Calu3 (cell line): ENCODE data around the gene LUZP2. TPM values are rescaled to one million over a fixed set of nuclear protein-coding genes. Genes with fewer than 3 reads are reported as not detected.

Source experiments
- BruUV-seq: library from RNA; stranded (reverse); fragments of 400-500 nt; replicated peaks from 2 replicates; lab custom pipeline; 2021; lab: Mats Ljungman, UMichigan
- CTCF ChIA-PET: fragments of 300-600 bp; sonication (Branson Sonifier 250); formaldehyde crosslinking; loops from one replicate; lab custom pipeline; 2022; ENCODE audit warnings: antibody characterized with exemption; lab: Charles Lee
- DNase-seq: peaks from one replicate; pipeline ENCODE4 v3.0.0; 2022
- H3K27ac Mint-ChIP-seq: one replicate; pipeline ENCODE4 v1.8.0; 2022; ENCODE audit warnings: mixed read lengths; ENCODE audit not compliant: unreplicated experiment
- H3K27me3 Mint-ChIP-seq: one replicate; pipeline ENCODE4 v1.8.0; 2022; ENCODE audit warnings: mixed read lengths; ENCODE audit not compliant: unreplicated experiment
- H3K36me3 Mint-ChIP-seq: one replicate; pipeline ENCODE4 v1.8.0; 2022; ENCODE audit warnings: mild to moderate bottlenecking, moderate library complexity, mixed read lengths; ENCODE audit not compliant: insufficient read depth, unreplicated experiment
- H3K4me1 Mint-ChIP-seq: one replicate; pipeline ENCODE4 v1.8.0; 2022; ENCODE audit warnings: mild to moderate bottlenecking, low read depth, mixed read lengths; ENCODE audit not compliant: unreplicated experiment
- H3K4me3 Mint-ChIP-seq: one replicate; pipeline ENCODE4 v1.8.0; 2022; ENCODE audit warnings: mild to moderate bottlenecking, low read depth, moderate library complexity, mixed read lengths; ENCODE audit not compliant: unreplicated experiment
- H3K9me3 Mint-ChIP-seq: one replicate; pipeline ENCODE4 v1.8.0; 2022; ENCODE audit warnings: low read depth, mixed read lengths; ENCODE audit not compliant: unreplicated experiment
- intact Hi-C: fragments of 100-400 bp; cut with micrococcal nuclease; formaldehyde crosslinking; loops from one replicate; pipeline ENCODE4 v1.10.0; 2022; ENCODE audit not compliant: unreplicated experiment
- total RNA-seq: library from RNA; stranded (reverse); gene quantifications from 2 replicates; pipeline ENCODE4 v1.2.3, GENCODE V29; 2022
- TF ChIP-seq, protein P1 (sequence below): fragments of 200-600 bp; IDR thresholded peaks from one replicate; pipeline ENCODE4 v1.8.0; 2022; ENCODE audit warnings: antibody characterized with exemption; ENCODE audit not compliant: unreplicated experiment

Gene LUZP2
- total RNA-seq, 1 experiment from 2014 or later: 0.73 TPM

DNA sequence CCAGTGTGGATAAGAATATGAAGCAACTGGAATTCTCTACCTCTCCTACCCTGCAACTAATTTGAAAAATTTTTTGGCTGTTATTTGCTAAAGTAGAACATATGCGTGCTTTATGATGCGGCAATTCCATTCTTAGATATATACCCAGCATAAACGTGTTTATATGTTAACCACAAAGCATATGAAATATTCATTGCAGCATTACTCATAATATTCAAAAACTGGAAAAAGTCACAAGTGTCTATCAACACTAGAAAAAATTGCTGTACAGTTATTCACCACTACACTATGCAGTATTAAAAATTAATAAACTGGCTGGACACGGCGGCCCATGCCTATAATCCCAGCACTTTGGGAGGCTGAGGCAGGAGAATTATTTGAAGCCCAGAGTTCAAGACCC lies 226.4 kb downstream of the LUZP2 start:
- TF ChIP-seq, protein P1, sequence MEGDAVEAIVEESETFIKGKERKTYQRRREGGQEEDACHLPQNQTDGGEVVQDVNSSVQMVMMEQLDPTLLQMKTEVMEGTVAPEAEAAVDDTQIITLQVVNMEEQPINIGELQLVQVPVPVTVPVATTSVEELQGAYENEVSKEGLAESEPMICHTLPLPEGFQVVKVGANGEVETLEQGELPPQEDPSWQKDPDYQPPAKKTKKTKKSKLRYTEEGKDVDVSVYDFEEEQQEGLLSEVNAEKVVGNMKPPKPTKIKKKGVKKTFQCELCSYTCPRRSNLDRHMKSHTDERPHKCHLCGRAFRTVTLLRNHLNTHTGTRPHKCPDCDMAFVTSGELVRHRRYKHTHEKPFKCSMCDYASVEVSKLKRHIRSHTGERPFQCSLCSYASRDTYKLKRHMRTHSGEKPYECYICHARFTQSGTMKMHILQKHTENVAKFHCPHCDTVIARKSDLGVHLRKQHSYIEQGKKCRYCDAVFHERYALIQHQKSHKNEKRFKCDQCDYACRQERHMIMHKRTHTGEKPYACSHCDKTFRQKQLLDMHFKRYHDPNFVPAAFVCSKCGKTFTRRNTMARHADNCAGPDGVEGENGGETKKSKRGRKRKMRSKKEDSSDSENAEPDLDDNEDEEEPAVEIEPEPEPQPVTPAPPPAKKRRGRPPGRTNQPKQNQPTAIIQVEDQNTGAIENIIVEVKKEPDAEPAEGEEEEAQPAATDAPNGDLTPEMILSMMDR: no peak
- Mint-ChIP-seq H3K4me1 (no peaks in the 10 kb centered on the region), H3K27ac (no peak overlapping the region), H3K36me3 (no peaks in the 10 kb centered on the region), H3K27me3 (no peaks in the 10 kb centered on the region), H3K9me3 (no peaks in the 10 kb centered on the region), H3K4me3 (no peak overlapping the region)
- no TSS peak for BruUV-seq
- intact Hi-C loops: no loop called here
- CTCF ChIA-PET: no interaction called here
- DNase-seq: no peak

DNA sequence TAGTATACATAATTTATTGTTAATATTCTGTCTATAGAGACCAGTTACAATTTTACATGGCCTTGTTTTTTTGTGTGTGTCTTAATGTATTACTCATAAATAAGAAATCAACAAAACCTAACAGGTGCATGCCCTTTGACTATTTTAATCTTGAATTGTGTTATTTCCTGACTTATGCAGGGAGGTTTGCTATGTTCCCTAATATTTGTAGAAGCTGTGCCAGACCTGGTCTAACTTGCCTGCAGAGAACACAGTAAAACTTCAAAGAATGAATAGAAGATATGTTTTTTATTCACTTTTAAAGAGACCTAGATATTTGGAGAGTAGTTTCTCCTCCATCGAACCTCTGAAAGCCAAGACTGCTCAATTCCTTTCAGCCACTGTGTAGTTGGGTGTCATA lies 234.7 kb downstream of the LUZP2 start:
- intact Hi-C loops: no loop called here
- TF ChIP-seq, protein P1: no peak
- BruUV-seq: no TSS peak
- no peak for DNase-seq
- Mint-ChIP-seq H3K36me3 (no peaks in the 10 kb centered on the region), H3K27me3 (no peaks in the 10 kb centered on the region), H3K9me3 (no peaks in the 10 kb centered on the region), H3K27ac (no peak overlapping the region), H3K4me1 (peaks cover 8% of the 10 kb centered on the region), H3K4me3 (no peak overlapping the region)
- CTCF ChIA-PET: no interaction called here

GRCh38 chr11:24734742-24735237 lies 237.9 kb downstream of the LUZP2 start:
- DNase-seq: no peak
- CTCF ChIA-PET: interaction anchor here (0.6 kb wide), 1 partner anchor 1580 kb away, joined by 3 read pairs; no protein-coding TSS in a partner anchor
- no TSS peak for BruUV-seq
- H3K9me3 Mint-ChIP-seq: no peaks in the 10 kb centered on the region
- intact Hi-C loops: no loop called here
- H3K36me3 Mint-ChIP-seq: no peaks in the 10 kb centered on the region
- H3K4me3 Mint-ChIP-seq: no peak overlapping the region
- H3K4me1 Mint-ChIP-seq: peaks cover 8% of the 10 kb centered on the region
- TF ChIP-seq, protein P1: no peak
- no peaks in the 10 kb centered on the region for H3K27me3 Mint-ChIP-seq
- no peak overlapping the region for H3K27ac Mint-ChIP-seq

DNA sequence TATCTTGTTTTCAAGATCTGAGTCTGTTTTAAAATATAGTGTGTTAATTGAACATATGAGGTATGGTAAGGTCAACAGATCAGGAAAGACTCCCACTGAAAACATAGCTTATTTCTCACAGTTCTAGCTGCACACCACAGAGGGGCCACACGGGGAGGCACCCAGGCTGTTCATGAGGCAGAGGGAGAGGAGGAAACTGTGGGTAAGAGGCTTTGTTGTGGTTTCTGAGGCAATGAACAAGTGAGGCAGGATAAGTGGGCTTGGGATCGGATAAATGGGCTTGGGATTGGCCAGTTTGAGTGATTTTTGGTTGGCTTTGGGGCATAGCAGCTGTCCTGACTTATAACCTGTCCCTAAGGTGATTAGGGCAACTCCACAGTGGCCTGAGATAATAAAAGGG lies 242.1 kb downstream of the LUZP2 start:
- no peak for DNase-seq
- Mint-ChIP-seq H3K4me1 (peaks cover 8% of the 10 kb centered on the region), H3K36me3 (no peaks in the 10 kb centered on the region), H3K9me3 (no peaks in the 10 kb centered on the region), H3K27me3 (no peaks in the 10 kb centered on the region), H3K4me3 (no peak overlapping the region), H3K27ac (no peak overlapping the region)
- CTCF ChIA-PET: no interaction called here
- TF ChIP-seq, protein P1: no peak
- intact Hi-C loops: no loop called here
- no TSS peak for BruUV-seq
